ENCODE data around the gene PRIMA1. TPM values are rescaled to one million over a fixed set of nuclear protein-coding genes. Genes with fewer than 3 reads are reported as not detected.

The PRIMA1 gene
- total RNA-seq, 6 donors from 2014 or later, result under 0.01 to 1.8 (median 0.62) TPM

GRCh38 chr14:93676416-93676958, 111.8 kb downstream of the PRIMA1 start:
- no peak for DNase-seq
- 89 to 92% methylated on average over 2 of the region's 2 CpGs for WGBS, 2 donors
- Histone ChIP-seq H3K27me3 (no peaks in the 10 kb centered on the region), H3K4me1 (no peaks in the 10 kb centered on the region), H3K27ac (no peak overlapping the region), H3K36me3 (no peaks in the 10 kb centered on the region), H3K4me3 (no peak overlapping the region), H3K9me3 (no peaks in the 10 kb centered on the region)
- TF ChIP-seq CTCF (IDR thresholded peaks at IDR 0.05) (no peak), EP300 (IDR thresholded peaks at IDR 0.05) (no peak), POLR2AphosphoS5 (IDR thresholded peaks at IDR 0.05) (no peak), POLR2A (IDR thresholded peaks at IDR 0.05) (no peak)
- no peak for ATAC-seq (ENCODE audit: low FRiP score in 2 of 2)

GRCh38 chr14:93675651-93676050, 112.6 kb downstream of the PRIMA1 start:
- Histone ChIP-seq H3K9me3 (no peaks in the 10 kb centered on the region), H3K27ac (no peak overlapping the region), H3K4me1 (no peaks in the 10 kb centered on the region), H3K4me3 (no peak overlapping the region), H3K36me3 (no peaks in the 10 kb centered on the region), H3K27me3 (no peaks in the 10 kb centered on the region)
- no peak for TF ChIP-seq POLR2AphosphoS5 (IDR thresholded peaks at IDR 0.05)
- no peak for TF ChIP-seq EP300 (IDR thresholded peaks at IDR 0.05)
- no peak for TF ChIP-seq CTCF (IDR thresholded peaks at IDR 0.05)
- no peak for TF ChIP-seq POLR2A (IDR thresholded peaks at IDR 0.05)
- DNase-seq, result no peak
- no peak for ATAC-seq (ENCODE audit: low FRiP score in 2 of 2)

GRCh38 chr14:93674343-93674742, 113.9 kb downstream of the PRIMA1 start:
- H3K4me3 ChIP-seq, result no peak overlapping the region
- TF ChIP-seq EP300 (IDR thresholded peaks at IDR 0.05) (no peak), CTCF (IDR thresholded peaks at IDR 0.05) (no peak), POLR2A (IDR thresholded peaks at IDR 0.05) (no peak), POLR2AphosphoS5 (IDR thresholded peaks at IDR 0.05) (no peak)
- H3K4me1 ChIP-seq, result no peaks in the 10 kb centered on the region
- H3K9me3 ChIP-seq, result no peaks in the 10 kb centered on the region
- WGBS, 2 donors, result 92 to 94% methylated on average over 1 of the region's 1 CpG
- H3K36me3 ChIP-seq, result no peaks in the 10 kb centered on the region
- DNase-seq, result no peak
- no peak for ATAC-seq (ENCODE audit: low FRiP score in 2 of 2)
- H3K27me3 ChIP-seq, result no peaks in the 10 kb centered on the region
- H3K27ac ChIP-seq, result no peak overlapping the region

- 70 to 74% methylated on average over 4 of the region's 4 CpGs for WGBS, 2 donors
- H3K27ac ChIP-seq, result no peak overlapping the region
These were observed 118.7 kb downstream of the PRIMA1 start for GRCh38 chr14:93669632-93670031.

More at GRCh38 chr14:93669632-93670031, 118.7 kb downstream of the PRIMA1 start:
- ATAC-seq (ENCODE audit: low FRiP score in 2 of 2) (no peak), DNase-seq (no peak)
- no peak overlapping the region for H3K4me3 ChIP-seq
- H3K36me3 ChIP-seq, result no peaks in the 10 kb centered on the region
- no peaks in the 10 kb centered on the region for H3K27me3 ChIP-seq
- H3K4me1 ChIP-seq, result no peaks in the 10 kb centered on the region
- H3K9me3 ChIP-seq, result peaks cover 1 to 12% (median 7%) of the 10 kb centered on the region in 4 donors
- no peak for TF ChIP-seq EP300 (IDR thresholded peaks at IDR 0.05)
- no peak for TF ChIP-seq POLR2AphosphoS5 (IDR thresholded peaks at IDR 0.05)
- TF ChIP-seq CTCF (IDR thresholded peaks at IDR 0.05), result no peak
- TF ChIP-seq POLR2A (IDR thresholded peaks at IDR 0.05), result no peak

Other genes starting within 250 kb of the PRIMA1 start
- gene FAM181A, start 138.9 kb upstream of the PRIMA1 start, total RNA-seq, result 10 to 100 TPM in 1 of 6 donors, 1 to 10 TPM in 3, not detected in 2; 1.6 to 13.4 (median 1.9) TPM
- 1 to 10 TPM in 3 of 6 donors, under 1 TPM in 2, not detected in 1; 0.76 to 2.2 (median 1.9) TPM for gene ASB2, start 188.1 kb upstream of the PRIMA1 start, total RNA-seq
- not detected for gene CCDC197, start 208.8 kb upstream of the PRIMA1 start, total RNA-seq
- 1 to 10 TPM in 4 of 6 donors, under 1 TPM in 2; 0.22 to 1.8 (median 1.1) TPM for gene OTUB2, start 237.9 kb upstream of the PRIMA1 start, total RNA-seq